HG03442 (cell line): ENCODE results near the gene SIGLEC11.
"Not testable (repeated sequence)": the region's sequence is repeated elsewhere in the genome, so short reads cannot be mapped to it uniquely, and the experiment has no call there.

Experiments
- ATAC-seq: cut with Tn5 transposase; IDR thresholded peaks from one replicate; pipeline ENCODE4 v1.9.1; 2021; ENCODE audit warnings: mild to moderate bottlenecking, moderate library complexity; ENCODE audit not compliant: unreplicated experiment

Gene SIGLEC11

GRCh38 chr19:49952906-49953305, 8.1 kb downstream of the SIGLEC11 start:
- no peak for ATAC-seq

GRCh38 chr19:49952479-49952836, 8.5 kb downstream of the SIGLEC11 start:
- no peak for ATAC-seq

- ATAC-seq, result no peak
These were observed 9.0 kb downstream of the SIGLEC11 start for GRCh38 chr19:49951806-49952478.

GRCh38 chr19:49950956-49951526, 9.9 kb downstream of the SIGLEC11 start:
- no peak for ATAC-seq

- ATAC-seq, result no peak
These were observed 10.4 kb downstream of the SIGLEC11 start for GRCh38 chr19:49950590-49950948.

GRCh38 chr19:49949742-49950589, 11.0 kb downstream of the SIGLEC11 start:
- no peak for ATAC-seq

GRCh38 chr19:49946415-49946814, 14.6 kb downstream of the SIGLEC11 start:
- no peak for ATAC-seq

GRCh38 chr19:49944567-49944966, 16.4 kb downstream of the SIGLEC11 start:
- ATAC-seq, result not testable (repeated sequence)

GRCh38 chr19:49940482-49940791, 20.5 kb downstream of the SIGLEC11 start:
- no peak for ATAC-seq

GRCh38 chr19:49939721-49940481, 21.1 kb downstream of the SIGLEC11 start:
- ATAC-seq, result no peak

- ATAC-seq, result no peak
These were observed 22.3 kb downstream of the SIGLEC11 start for GRCh38 chr19:49938662-49939061.

- ATAC-seq, result no peak
These were observed 23.1 kb downstream of the SIGLEC11 start for GRCh38 chr19:49937750-49938381.

- no peak for ATAC-seq
These were observed 24.4 kb downstream of the SIGLEC11 start for GRCh38 chr19:49936549-49936948.

GRCh38 chr19:49933643-49934042, 27.3 kb downstream of the SIGLEC11 start:
- ATAC-seq, result no peak

GRCh38 chr19:49932731-49933131, 28.2 kb downstream of the SIGLEC11 start:
- no peak for ATAC-seq

- ATAC-seq, result no peak
These were observed 28.9 kb downstream of the SIGLEC11 start for GRCh38 chr19:49932041-49932451.

GRCh38 chr19:49931293-49932040, 29.5 kb downstream of the SIGLEC11 start:
- ATAC-seq, result no peak

- no peak for ATAC-seq
These were observed 30.4 kb downstream of the SIGLEC11 start for GRCh38 chr19:49930483-49931011.

GRCh38 chr19:49929611-49930482, 31.1 kb downstream of the SIGLEC11 start:
- peak; percentile 66 for ATAC-seq
